NCI-H1048 (cell line): ENCODE data around the gene TBC1D17.
A peak's percentile ranks its signal among the peaks of the same experiment; 100 is the strongest.

Experiments
- DNase-seq: peaks from one replicate; lab custom pipeline; 2025; lab: John Stamatoyannopoulos, UW

The TBC1D17 gene

GRCh38 chr19:49877020-49877878 is at the start of gene TBC1D17, which contains the start of gene AKT1S1:
Gene TBC1D17 (plus strand): TSS chr19:49877702. CDS start chr19:49877724, 22 bp downstream.
Gene AKT1S1 (minus strand): TSS chr19:49877355. CDS start chr19:49873295, 4,060 bp downstream.
- DNase-seq: peak; percentile 99

GRCh38 chr19:49829200-49829599 is 48.3 kb upstream of the TBC1D17 start:
- no peak for DNase-seq

- no peak for DNase-seq
Observed at GRCh38 chr19:49829721-49830120, 47.8 kb upstream of the TBC1D17 start.

GRCh38 chr19:49830766-49831165 is 46.7 kb upstream of the TBC1D17 start:
- no peak for DNase-seq

- no peak for DNase-seq
Observed at GRCh38 chr19:49831592-49831991, 45.9 kb upstream of the TBC1D17 start.

DNA sequence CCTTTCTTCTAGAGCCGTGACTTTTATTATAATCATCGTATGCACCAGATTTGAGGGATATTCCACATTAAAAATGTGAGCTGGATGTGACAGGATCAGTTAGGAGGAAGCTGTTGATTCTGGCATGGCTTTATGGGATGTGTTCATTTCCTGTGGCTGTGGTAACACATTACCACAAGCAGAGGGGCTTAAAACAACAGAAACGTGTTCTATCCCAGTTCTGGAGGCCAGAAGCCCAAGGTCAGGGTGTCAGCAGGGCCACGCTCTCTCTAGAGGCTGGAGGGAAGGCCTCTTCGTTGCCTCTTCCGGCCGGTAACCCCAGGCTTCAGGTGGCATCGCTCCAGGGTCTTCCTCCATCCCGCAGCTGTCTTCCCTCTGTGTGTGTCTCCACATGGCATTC is 44.9 kb upstream of the TBC1D17 start:
- no peak for DNase-seq

- DNase-seq: no peak
Observed at GRCh38 chr19:49833599-49833998, 43.9 kb upstream of the TBC1D17 start.

GRCh38 chr19:49835562-49835961 is 41.9 kb upstream of the TBC1D17 start:
- DNase-seq: no peak

GRCh38 chr19:49836176-49837008 is 41.1 kb upstream of the TBC1D17 start:
- no peak for DNase-seq

GRCh38 chr19:49837009-49837310 is 40.5 kb upstream of the TBC1D17 start:
- DNase-seq: no peak

- DNase-seq: no peak
Observed at GRCh38 chr19:49837425-49837824, 40.1 kb upstream of the TBC1D17 start.

DNA sequence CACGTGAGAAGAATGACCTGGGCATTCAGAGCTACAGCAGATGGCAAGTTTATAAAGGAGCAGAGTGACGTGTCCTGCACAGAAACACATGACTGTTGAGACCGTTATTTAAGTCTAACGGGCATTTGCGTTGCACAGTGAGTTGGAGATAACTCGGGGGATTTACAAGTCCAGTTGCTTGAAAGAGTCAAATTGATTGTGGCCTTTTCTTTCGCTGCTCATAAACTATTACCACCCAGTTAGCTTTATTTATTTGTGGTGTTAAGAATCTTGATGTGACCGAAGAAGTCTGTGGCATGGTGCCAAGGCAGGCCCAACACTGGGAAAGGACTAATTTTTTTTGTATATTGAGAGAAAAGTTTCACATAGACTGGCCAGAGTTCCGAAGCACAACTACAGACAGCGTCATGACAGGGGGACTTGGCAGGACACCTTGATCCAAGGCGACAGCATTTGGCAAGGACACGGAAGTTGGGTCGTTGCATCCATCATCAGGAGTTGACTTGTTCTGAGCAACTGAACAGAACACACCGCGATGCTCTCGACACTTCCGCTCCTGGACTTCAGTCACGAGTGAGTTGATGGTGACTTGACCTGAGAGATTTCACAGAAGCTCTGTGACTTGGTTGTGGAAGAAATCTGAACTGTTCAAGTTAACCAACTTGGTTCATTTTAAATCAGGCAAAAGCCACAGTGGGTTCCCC is 38.5 kb upstream of the TBC1D17 start:
- DNase-seq: no peak

- DNase-seq: no peak
Observed at GRCh38 chr19:49839713-49840112, 37.8 kb upstream of the TBC1D17 start.

DNA sequence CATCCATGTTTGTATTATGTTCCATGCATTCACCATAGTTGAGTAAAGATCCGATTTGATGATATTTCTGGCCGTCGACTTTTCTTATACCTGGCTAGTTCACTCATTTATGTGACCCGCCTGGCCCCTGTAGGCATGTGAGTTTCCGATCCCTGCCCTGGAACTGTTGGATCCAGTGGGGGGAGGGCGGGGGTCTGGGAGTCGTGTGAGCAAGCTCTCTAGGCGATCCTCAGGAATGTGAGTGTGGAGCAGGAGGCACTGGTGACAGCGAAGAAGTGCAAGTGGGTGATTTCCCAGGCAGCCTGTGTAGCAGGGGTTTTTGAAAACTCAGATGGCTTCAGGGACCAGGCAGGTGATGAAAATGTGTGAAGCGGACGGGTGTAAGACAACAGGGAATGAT is 37.2 kb upstream of the TBC1D17 start:
- no peak for DNase-seq

DNA sequence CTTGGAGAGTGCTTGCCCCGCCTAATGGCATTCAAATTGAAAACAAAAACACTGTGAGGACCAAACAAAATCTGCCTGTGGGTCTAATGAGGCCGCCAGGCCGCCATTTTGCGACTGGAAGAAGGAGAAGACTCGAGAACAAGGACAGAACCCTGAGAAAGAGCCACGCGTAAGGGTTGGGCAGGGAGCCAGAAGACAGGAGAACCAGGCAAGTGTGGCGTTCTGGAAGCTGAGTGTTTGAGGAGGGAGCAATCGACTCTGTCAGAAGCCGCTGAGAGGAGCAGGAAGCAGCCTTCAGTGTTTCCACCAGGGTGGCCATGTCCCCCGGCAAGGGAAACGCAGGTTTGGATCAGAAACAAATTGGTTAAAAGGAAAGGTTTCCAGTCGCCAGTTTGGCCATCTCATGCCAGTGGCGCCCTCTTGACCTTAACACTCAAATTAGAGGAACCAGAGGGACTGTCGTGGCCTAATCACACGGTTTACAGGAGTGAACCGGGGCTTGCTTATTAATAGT is 36.7 kb upstream of the TBC1D17 start:
- no peak for DNase-seq

DNA sequence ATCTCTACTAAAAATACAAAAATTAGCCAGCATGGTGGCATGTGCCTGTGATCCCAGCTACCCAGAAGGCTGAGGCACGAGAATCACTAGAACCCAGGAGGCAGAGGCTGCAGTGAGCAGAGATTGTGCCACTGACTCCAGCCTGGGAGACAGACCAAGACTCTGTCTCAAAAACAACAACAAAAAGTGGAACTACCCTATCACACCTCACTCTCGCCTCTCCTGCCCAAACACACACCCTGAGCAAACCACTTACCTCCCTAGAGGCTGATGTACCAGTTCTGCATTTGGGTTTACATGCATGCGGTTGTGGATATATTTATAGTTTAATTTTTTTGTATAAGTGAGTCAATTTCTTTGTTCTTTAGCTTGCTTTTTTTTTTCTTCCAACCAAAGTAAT is 34.2 kb upstream of the TBC1D17 start:
- DNase-seq: no peak

DNA sequence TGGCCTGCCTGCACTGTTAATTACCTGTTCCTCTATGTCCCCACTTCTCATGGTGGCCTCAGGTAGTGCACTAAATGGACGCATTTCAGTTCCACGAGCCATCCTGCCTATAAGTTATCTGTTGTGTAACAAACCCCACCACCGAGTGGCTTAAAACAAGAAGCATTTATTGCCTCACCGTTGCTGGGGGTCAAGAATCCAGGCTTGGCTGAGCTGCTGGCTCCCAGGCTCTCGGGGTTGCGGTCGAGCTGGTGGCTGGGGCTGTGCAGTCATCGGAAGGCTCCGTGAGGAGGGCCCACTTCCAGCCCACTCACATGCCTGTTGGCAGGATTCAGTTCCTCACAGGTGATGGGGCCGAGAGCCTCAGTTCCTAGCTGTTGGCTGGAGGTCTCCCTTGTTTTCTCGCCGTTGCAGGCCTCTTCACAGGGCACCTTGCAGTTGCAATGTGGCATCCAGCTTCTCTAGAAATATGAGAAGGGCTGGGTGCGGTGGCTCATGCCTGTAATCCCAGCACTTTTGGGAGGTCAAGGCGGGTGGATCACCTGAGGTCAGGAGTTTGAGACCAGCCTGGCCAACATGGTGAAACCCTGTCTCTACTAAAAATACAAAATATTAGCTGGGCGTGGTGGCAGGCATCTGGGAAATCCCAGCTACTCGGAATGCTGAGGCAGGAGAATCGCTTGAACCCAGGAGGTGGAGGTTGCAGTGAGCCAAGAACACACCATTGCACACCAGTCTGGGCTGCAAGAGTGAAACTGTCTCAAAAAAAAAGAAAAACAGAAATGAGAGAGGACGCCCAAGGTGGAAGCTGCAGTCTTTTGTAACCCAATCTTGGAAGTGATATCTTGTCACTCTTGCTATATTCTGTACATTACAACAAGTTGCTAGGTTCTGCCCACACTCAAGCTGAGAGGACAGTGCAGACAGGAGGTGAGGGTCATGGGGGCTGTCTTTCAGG is 33.1 kb upstream of the TBC1D17 start:
- DNase-seq: no peak

- DNase-seq: no peak
Observed at GRCh38 chr19:49845414-49845813, 32.1 kb upstream of the TBC1D17 start.

- DNase-seq: no peak
Observed at GRCh38 chr19:49846408-49846807, 31.1 kb upstream of the TBC1D17 start.

DNA sequence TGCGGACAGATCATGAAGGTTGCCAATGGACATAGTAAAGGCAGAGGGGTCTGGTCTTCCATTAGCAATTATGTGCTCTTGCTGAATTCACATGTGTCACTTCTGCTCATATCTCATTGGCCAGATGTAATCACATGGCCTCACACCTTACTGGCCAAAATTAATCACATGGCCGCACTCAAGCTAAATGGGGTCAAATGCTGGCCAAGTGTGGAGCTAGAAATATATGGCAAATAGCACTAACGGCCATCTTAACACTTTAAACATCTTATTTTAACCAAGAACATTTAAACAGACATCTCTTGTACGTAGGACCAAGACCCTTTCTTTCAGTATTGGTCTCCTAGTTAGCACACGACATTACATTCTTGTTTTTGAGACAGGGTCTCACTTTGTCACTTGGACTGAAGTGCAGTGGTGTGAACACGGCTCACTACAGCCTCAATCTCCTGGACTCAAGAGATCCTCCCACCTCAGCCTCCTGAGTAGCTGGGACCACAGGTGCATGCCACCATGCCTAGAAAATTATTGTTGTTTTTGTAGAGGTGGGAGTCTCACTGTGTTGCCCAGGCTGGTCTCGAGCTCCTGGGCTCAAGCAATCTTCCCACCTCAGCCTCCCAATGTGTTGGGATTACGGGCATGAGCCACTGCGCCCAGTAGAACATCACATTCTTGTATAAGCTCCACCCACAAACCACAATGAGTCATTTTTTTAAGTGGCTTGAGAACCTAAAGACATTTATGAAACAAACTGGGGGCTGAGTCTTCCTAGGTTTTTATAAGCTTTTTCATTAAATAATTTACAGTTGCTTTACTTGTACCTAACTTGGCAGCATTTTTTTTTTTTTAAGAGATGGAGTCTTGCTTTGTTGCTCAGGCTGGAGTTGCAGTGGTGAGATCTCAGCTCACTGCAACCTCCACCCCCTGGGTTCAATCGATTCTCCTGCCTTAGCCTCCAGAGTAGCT is 29.5 kb upstream of the TBC1D17 start:
- DNase-seq: no peak
